Measurements from ENCODE around the gene FUT4.
"Not testable (repeated sequence)": the region's sequence is repeated elsewhere in the genome, so short reads cannot be mapped to it uniquely, and the experiment has no call there.

The FUT4 gene

GRCh38 chr11:94568717-94569116, 25.0 kb downstream of the FUT4 start:
- DNase-seq: no peak

DNA sequence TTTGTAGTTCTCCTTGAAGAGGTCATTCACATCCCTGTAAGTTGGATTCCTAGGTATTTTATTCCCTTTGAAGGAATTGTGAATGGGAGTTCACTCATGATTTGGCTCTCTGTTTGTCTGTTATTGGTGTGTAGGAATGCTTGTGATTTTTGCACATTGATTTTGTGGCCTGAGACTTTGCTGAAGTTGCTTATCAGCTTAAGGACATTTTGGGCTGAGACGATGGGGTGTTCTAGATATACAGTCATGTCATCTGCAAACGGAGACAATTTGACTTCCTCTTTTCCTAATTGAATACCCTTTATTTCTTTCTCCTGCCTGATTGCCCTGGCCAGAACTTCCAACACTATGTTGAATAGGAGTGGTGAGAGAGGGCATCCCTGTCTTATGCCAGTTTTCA, 29.3 kb downstream of the FUT4 start:
- not testable (repeated sequence) for DNase-seq

GRCh38 chr11:94574193-94574961, 30.7 kb downstream of the FUT4 start:
- DNase-seq: peak; percentile 22

GRCh38 chr11:94576306-94576705, 32.6 kb downstream of the FUT4 start:
- DNase-seq: no peak

- no peak for DNase-seq
These were observed 34.1 kb downstream of the FUT4 start for GRCh38 chr11:94577841-94578240.

DNA sequence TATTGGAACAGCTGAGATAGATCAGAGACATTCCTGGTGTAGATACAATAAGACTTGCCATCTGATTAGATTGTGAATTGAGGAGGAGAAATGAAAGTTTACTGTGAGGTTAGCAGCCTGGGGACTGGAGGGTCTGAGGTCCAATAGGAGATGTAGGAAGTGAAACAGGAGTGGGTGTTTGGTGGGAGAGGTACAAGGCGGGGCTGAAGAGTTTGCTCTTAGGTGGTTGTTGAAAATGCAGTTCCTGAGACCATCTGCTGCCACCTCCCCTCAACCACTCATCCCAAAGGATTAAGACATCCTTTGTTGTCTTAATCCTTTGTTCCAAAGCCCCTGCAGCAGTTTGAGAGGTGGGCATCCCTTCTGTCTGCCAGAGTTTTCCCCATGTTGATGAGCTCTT, 38.2 kb downstream of the FUT4 start:
- DNase-seq: no peak

DNA sequence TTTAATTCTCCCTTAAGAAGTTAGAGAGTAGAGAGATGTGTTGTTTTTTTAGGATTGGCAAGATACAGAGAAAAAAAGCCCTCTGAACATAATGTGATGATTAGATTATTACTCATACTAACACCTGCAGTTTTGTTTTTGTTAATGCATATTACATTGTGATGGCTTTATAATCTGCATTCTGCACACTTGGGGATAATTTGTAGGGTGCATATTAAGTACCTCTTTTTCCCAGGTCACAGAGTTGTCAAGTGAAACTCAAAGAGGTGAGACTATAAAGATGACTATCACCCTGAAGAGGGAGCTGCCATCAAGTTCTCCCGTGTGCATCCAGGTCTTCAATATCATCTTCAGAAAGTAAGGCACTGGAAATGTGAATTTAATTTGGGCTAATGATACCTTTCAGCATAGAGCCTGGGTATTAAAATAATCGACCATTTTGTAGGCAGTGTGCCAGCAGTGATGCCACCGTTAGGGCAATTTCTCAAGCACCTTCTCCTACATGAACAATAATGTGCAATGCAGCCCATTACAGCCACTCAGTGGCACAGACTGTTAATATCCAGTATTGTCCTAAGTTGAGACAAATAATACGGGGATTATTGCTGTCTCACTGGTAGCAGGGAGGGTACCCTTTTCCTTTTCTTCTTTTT, 39.6 kb downstream of the FUT4 start:
- no peak for DNase-seq

GRCh38 chr11:94583866-94584500, 40.3 kb downstream of the FUT4 start:
- peak; percentile 53 for DNase-seq

- no peak for DNase-seq
These were observed 41.3 kb downstream of the FUT4 start for GRCh38 chr11:94584978-94585377.

- no peak for DNase-seq
These were observed 41.7 kb downstream of the FUT4 start for GRCh38 chr11:94585399-94585798.

GRCh38 chr11:94586546-94586945, 42.8 kb downstream of the FUT4 start:
- DNase-seq: no peak

DNA sequence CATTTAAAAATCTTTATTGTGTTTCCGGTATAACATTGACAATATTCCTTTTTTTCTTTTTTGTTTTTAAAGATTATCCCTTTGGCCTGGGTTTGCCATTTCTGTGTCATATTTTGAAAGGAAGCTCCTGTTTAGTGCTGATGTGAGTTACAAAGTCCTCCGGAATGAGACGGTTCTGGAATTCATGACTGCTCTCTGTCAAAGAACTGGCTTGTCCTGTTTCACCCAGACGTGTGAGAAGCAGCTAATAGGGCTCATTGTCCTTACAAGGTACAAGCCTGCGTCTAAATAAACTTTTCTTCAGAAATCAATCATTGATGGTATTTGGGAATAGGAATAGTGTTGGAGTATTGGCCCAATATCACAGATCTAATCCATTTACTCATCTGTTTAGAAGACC, 43.3 kb downstream of the FUT4 start:
- no peak for DNase-seq

GRCh38 chr11:94588366-94588942, 44.7 kb downstream of the FUT4 start:
- no peak for DNase-seq

- no peak for DNase-seq
These were observed 46.8 kb downstream of the FUT4 start for GRCh38 chr11:94590352-94591041.

DNA sequence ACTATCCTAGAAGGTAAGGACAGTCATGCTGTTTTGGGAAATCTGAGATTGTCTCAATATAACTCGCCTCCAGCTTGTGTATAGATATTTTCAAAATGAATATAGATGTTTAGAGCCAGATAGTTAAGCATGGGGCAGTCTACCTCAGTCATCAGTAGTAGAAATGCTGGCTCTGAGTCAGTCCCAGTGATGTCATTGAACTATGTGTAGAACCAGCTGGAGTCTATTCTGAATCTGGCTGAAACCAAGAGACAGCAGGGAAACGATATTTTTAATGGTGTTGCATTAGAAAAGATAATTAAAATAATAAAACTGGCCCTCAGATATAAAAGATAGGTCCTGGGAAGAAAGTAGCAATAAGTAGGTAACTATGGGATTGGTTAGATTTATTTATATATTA, 49.3 kb downstream of the FUT4 start:
- DNase-seq: no peak

DNA sequence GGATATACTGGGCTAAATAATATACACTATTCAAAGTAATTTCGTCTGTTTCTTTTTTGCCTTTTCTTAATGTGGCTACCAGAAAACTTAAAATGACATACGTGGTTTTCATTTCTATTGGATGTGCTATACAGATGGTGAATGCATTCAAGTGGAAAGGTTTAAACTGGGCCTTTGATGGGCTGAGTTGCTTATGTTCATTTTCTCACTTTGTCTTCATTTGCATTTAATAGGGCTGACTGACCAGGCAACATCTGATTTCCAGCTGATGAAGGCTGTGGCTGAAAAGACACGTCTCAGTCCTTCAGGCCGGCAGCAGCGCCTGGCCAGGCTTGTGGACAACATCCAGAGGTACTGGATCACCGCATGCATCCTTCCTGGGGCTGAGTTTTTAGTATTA, 51.4 kb downstream of the FUT4 start:
- DNase-seq: no peak

DNA sequence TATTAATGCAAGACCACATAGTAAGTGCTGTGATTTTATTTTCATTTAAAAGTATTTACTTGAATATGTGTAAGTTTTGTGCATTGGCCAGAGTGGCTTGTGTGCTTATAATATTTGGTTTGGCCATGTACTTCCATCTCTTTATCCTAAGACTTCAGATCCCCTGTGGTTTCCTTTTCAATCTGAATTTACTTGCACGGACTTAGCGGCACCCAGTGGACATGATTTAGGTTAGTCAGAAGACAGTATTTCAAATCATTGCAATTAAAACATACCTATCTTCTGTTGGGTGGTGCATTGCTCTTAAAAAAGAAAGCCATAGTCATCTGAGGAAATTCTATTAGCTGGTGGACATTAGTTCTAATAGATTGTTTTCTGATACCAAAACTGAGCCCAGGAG, 54.2 kb downstream of the FUT4 start:
- no peak for DNase-seq

All from CD4-positive, alpha-beta T cell treated with Interleukin-15 for 1 hour (primary cell).